GM10248 (cell line): Measurements from ENCODE around the gene ZNF487.

Experiments
- CTCF ChIA-PET: fragments of 300-600 bp; sonication (Branson Sonifier 250); formaldehyde crosslinking; extraction: SDS; loops from one replicate; lab custom pipeline; 2021; ENCODE audit warnings: antibody characterized with exemption; lab: Yijun Ruan, JAX
- POLR2A ChIA-PET: fragments of 350-650 bp; sonication (Branson Sonifier 250); formaldehyde crosslinking; extraction: SDS; loops from one replicate; lab custom pipeline; 2020; ENCODE audit warnings: antibody characterized with exemption; lab: Yijun Ruan, JAX
- DNase-seq: peaks from one replicate; pipeline ENCODE4 v3.0.0; 2012; ENCODE audit errors: extremely low spot score
- CTCF ChIP-seq: IDR thresholded peaks from 2 replicates; pipeline ENCODE4 v1.5.1; 2012; ENCODE audit warnings: mild to moderate bottlenecking, low read depth; ENCODE audit errors: extremely low read depth, missing control alignments, control extremely low read depth

Gene ZNF487

GRCh38 chr10:43396928-43397624 lies 39.8 kb upstream of the ZNF487 start:
- CTCF ChIA-PET, result interaction anchor here (1.0 to 1.6 kb wide), 3 partner anchors 15 to 612 kb away, joined by 3 read pairs; no protein-coding TSS in a partner anchor
- DNase-seq, result peak; percentile 92
- POLR2A ChIA-PET, result interaction anchor here (0.6 to 1.2 kb wide), 4 partner anchors 9 to 38 kb away, joined by 3 to 8 read pairs (median 4); partner anchors contain the start of gene HNRNPF

DNA sequence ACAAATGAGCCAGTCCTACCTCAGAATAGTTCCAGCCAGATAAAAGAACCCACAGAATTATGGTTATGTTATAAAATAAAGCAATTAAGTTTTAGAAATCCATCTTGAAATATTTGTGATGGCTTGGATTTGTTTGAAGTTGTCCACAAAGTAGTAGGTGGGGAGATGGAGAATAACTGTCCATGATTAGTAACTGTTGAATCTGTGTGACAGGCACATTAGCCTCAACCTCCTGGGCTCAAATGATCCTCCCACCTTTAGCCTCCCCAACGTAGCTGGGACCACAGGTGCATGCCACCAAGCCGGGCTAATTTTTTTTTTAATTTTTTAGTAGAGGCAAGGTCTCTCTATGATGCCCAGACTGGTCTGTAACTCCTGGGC lies 38.0 kb upstream of the ZNF487 start:
- ChIA-PET POLR2A (interaction anchor here (0.7 kb wide), 1 partner anchor 9 kb away, joined by 5 read pairs; no protein-coding TSS in a partner anchor), CTCF (no interaction called here)
- no peak for TF ChIP-seq CTCF
- DNase-seq, result no peak

More at GRCh38 chr10:43396928-43397624, 39.8 kb upstream of the ZNF487 start:
- no peak for TF ChIP-seq CTCF

- CTCF ChIA-PET, result interaction anchor here (1.0 to 1.9 kb wide), 2 partner anchors 11 to 54 kb away, joined by 3 to 6 read pairs; no protein-coding TSS in a partner anchor
- no peak for DNase-seq
- no peak for TF ChIP-seq CTCF
- POLR2A ChIA-PET, result no interaction called here
Observed at GRCh38 chr10:43399320-43400310, 37.3 kb upstream of the ZNF487 start.

- ChIA-PET POLR2A (no interaction called here), CTCF (interaction anchor here (1.1 to 1.9 kb wide), 3 partner anchors 9 to 53 kb away, joined by 3 to 6 read pairs (median 4); no protein-coding TSS in a partner anchor)
- TF ChIP-seq CTCF, result no peak
- no peak for DNase-seq
Observed at GRCh38 chr10:43401627-43402026, 35.3 kb upstream of the ZNF487 start.

- ChIA-PET CTCF (interaction anchor here (1.5 kb wide), 1 partner anchor 53 kb away, joined by 4 read pairs; no protein-coding TSS in a partner anchor), POLR2A (no interaction called here)
- no peak for DNase-seq
- no peak for TF ChIP-seq CTCF
Observed at GRCh38 chr10:43402176-43402575, 34.7 kb upstream of the ZNF487 start.

DNA sequence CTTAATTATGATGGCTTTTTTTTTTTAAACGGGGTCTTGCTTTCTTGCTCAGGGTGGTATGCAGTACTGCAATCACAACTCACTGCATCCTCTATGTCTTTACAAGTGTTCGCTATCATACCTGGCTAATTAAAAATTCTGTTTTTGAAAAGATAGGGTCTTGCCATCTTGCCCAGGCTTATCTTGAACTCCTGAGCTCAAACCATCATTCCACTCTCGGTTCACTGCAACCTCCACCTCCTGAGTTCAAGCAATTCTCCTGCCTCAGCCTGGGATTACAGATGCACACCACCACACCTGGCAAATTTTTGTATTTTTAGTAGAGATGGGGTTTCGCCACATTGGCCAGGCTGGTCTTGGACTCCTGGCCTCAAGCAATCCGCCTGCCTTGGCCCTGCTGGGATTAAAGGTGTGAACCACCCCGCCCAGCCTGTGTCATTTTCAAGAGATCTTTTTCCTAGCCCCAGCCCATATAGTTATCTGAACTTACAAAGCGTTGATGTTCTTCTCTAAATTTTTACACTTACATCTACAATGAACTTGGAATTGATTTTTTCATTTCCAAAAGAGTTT lies 33.9 kb upstream of the ZNF487 start:
- no peak for TF ChIP-seq CTCF
- no peak for DNase-seq
- ChIA-PET CTCF (interaction anchor here (0.9 kb wide), 1 partner anchor 12 kb away, joined by 3 read pairs; no protein-coding TSS in a partner anchor), POLR2A (no interaction called here)
